Body of pancreas (tissue), 4 donors: Measurements from ENCODE around the gene ABCC3. TPM values are rescaled to one million over a fixed set of nuclear protein-coding genes. Genes with fewer than 3 reads are reported as not detected.
"Not testable (repeated sequence)": the region's sequence is repeated elsewhere in the genome, so short reads cannot be mapped to it uniquely, and the experiment has no call there.

Experiments
- ATAC-seq: fragments of 150-250 bp; one replicate; pipeline ENCODE4 v1.9.1; 2016
- DNase-seq, 4 donors: peaks; one replicate each; pipeline ENCODE4 v3.0.0-alpha.2; 2019
- H3K27ac ChIP-seq, 4 donors: fragments of 200-600 bp; sonication (generic); 1 replicate in 3 of 4; 2 replicates in 1 of 4; pipeline versions ENCODE4 v1.5.1 to v1.6.1; 2016 to 2019; ENCODE audit warnings: mild to moderate bottlenecking in 1 of 4, mixed read lengths in 1 of 4, moderate library complexity in 1 of 4
- H3K27me3 ChIP-seq, 2 donors: fragments of 200-600 bp; sonication (generic); one replicate each; pipeline ENCODE4 v1.6.0; 2016; ENCODE audit warnings: mild to moderate bottlenecking in 1 of 2
- H3K36me3 ChIP-seq, 2 donors: fragments of 200-600 bp; sonication (generic); replicated peaks in 1 of 2; 2 replicates each; pipeline ENCODE4 v1.5.1; 2016; ENCODE audit warnings: low read depth in 2 of 2; ENCODE audit not compliant: insufficient read depth in 1 of 2
- H3K4me1 ChIP-seq: fragments of 200-600 bp; sonication (generic); one replicate; pipeline ENCODE4 v1.6.0; 2016
- H3K4me3 ChIP-seq, 2 donors: fragments of 200-600 bp; sonication (generic); 1 replicate in 1 of 2; 2 replicates in 1 of 2; pipeline ENCODE4 v1.5.1; 2016 to 2019
- H3K9me3 ChIP-seq, 3 donors: fragments of 200-600 bp; sonication (generic); 1 replicate in 2 of 3; 2 replicates in 1 of 3; pipeline ENCODE4 v1.5.1; 2016
- CTCF ChIP-seq, 7 experiments: fragments of 450-650 bp in 4 of 7; fragments of 200-600 bp in 3 of 7; sonication (generic) in 3 of 7; IDR thresholded peaks; one replicate each; pipeline ENCODE4 v1.5.1; 2016 to 2019; ENCODE audit warnings: antibody characterized with exemption in 7 of 7
- POLR2A ChIP-seq, 3 donors: fragments of 450-650 bp; IDR thresholded peaks; one replicate each; pipeline ENCODE4 v1.6.1; 2016; ENCODE audit warnings: antibody characterized with exemption in 3 of 3, mild to moderate bottlenecking in 2 of 3
- WGBS, 2 donors: methylation state at CpG; one replicate each; pipeline ENCODE4 v1.1.5; 2017; 5-methylcytosine and 5-hydroxymethylcytosine counted together
- intact Hi-C: fragments of 100-400 bp; cut with DNase I; formaldehyde crosslinking; loops from one replicate; pipeline ENCODE4 v1.15.1; 2023
- total RNA-seq, 2 donors: library from RNA; depleted of rRNA; stranded (reverse); fragments of >200 nt; gene quantifications; one replicate each; pipeline ENCODE4 v1.1.0, GENCODE V29; 2016

ABCC3 gene
- total RNA-seq, 2 donors from 2014 or later: 130 to 163 TPM

GRCh38 chr17:50679008-50679544 is 44.4 kb downstream of the ABCC3 start:
- Histone ChIP-seq H3K27me3 (no peaks in the 10 kb centered on the region), H3K27ac (no peak overlapping the region), H3K4me3 (no peak overlapping the region), H3K9me3 (no peaks in the 10 kb centered on the region), H3K4me1 (peaks cover 28% of the 10 kb centered on the region), H3K36me3 (peaks cover 0 to 2% of the 10 kb centered on the region in 2 donors)
- no peak for TF ChIP-seq CTCF (IDR thresholded peaks at IDR 0.05)
- no peak for TF ChIP-seq POLR2A (IDR thresholded peaks at IDR 0.05)
- ATAC-seq (no peak), DNase-seq (no peak)
- WGBS, 2 donors: 82 to 86% methylated on average over 7 to 11 of the region's 11 CpGs
- intact Hi-C loops: no loop called here

GRCh38 chr17:50680126-50680525 is 45.4 kb downstream of the ABCC3 start:
- no peaks in the 10 kb centered on the region for H3K27me3 ChIP-seq
- 98% methylated on average over 5 of the region's 5 CpGs for WGBS, 2 donors
- intact Hi-C loops: loop anchor here (5.0 kb wide), 1 partner anchor 33 kb away; no protein-coding TSS in a partner anchor
- peaks cover 38% of the 10 kb centered on the region for H3K4me1 ChIP-seq
- ATAC-seq (no peak), DNase-seq (peak in 1 of 4 donors; percentile 9)
- no peak overlapping the region for H3K27ac ChIP-seq
- TF ChIP-seq POLR2A (IDR thresholded peaks at IDR 0.05) (no peak), CTCF (IDR thresholded peaks at IDR 0.05) (no peak)
- no peaks in the 10 kb centered on the region for H3K9me3 ChIP-seq
- no peak overlapping the region for H3K4me3 ChIP-seq
- H3K36me3 ChIP-seq: peaks cover 0 to 2% of the 10 kb centered on the region in 2 donors

GRCh38 chr17:50680543-50681262 is 46.0 kb downstream of the ABCC3 start:
- H3K27ac ChIP-seq: peak overlapping the region in 1 of 4 donors; percentile 53
- H3K4me3 ChIP-seq: not testable (repeated sequence)
- intact Hi-C loops: loop anchor here (5.0 kb wide), 1 partner anchor 33 kb away; no protein-coding TSS in a partner anchor

GRCh38 chr17:50681263-50682200 is 46.9 kb downstream of the ABCC3 start:
- Histone ChIP-seq H3K9me3 (no peaks in the 10 kb centered on the region), H3K4me3 (no peak overlapping the region), H3K4me1 (peaks cover 36% of the 10 kb centered on the region), H3K27me3 (no peaks in the 10 kb centered on the region), H3K36me3 (no peaks in the 10 kb centered on the region), H3K27ac (peak overlapping the region in 1 of 4 donors; percentile 53)
- peak in 3 of 4 donors; percentile 30 to 59 (median 49) for DNase-seq
- intact Hi-C loops: loop anchor here (5.0 kb wide), 1 partner anchor 34 kb away; no protein-coding TSS in a partner anchor
- TF ChIP-seq POLR2A (IDR thresholded peaks at IDR 0.05): no peak
- TF ChIP-seq CTCF (IDR thresholded peaks at IDR 0.05): peak in 4 of 7 experiments; percentile 17 to 56 (median 49)
- WGBS, 2 donors: 64 to 76% methylated on average over 27 of the region's 27 CpGs
- no peak for ATAC-seq

More at GRCh38 chr17:50680543-50681262, 46.0 kb downstream of the ABCC3 start:
- H3K36me3 ChIP-seq, ATAC-seq, H3K27me3 ChIP-seq, H3K9me3 ChIP-seq: not testable (repeated sequence)
- peak in 1 of 4 donors; percentile 9 for DNase-seq
- peaks cover 36% of the 10 kb centered on the region for H3K4me1 ChIP-seq
- 65 to 71% methylated on average over 12 of the region's 12 CpGs for WGBS, 2 donors
